ENCODE measurements around the gene ARHGEF3. TPM values are rescaled to one million over a fixed set of nuclear protein-coding genes. Genes with fewer than 3 reads are reported as not detected.
"Not testable (repeated sequence)": the region's sequence is repeated elsewhere in the genome, so short reads cannot be mapped to it uniquely, and the experiment has no call there.

The ARHGEF3 gene
- polyA plus RNA-seq, 1 donor from 2014 or later, result 4.1 TPM

DNA sequence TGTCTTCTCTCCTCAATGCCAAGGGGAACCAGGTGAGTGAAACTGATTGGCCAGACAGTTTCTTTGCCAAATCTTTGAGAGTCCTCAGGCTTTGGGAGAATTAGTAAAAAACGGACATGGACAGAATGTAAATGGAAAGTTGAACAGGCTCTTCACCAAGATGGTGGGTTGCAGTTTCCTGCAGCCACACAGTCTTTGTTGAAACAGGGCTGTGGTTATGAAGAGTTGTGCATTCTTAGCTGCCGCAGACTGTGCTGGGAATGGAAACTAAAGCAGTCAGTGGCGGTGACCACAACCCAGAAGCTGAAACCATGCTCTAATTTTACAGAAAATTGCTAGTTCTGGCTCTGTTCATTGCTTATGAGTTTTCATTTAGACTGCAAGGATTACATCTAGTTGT is 76.6 kb downstream of the ARHGEF3 start:
- Histone ChIP-seq H3K36me3 (ENCODE audit: insufficient read depth, low read length) (no peaks in the 10 kb centered on the region), H3K4me2 (ENCODE audit: low read length) (no peak overlapping the region), H2AFZ (ENCODE audit: low read depth, low read length) (no peak overlapping the region), H3K4me3 (ENCODE audit: low read length) (no peak overlapping the region), H3K79me2 (replicated peaks; ENCODE audit: insufficient read depth, low read length) (no peaks in the 10 kb centered on the region), H3K27ac (ENCODE audit: low read length) (no peak overlapping the region), H4K20me1 (ENCODE audit: insufficient read depth) (no peaks in the 10 kb centered on the region), H3K9me3 (ENCODE audit: low read length) (no peaks in the 10 kb centered on the region), H3K27me3 (ENCODE audit: insufficient read depth, low read depth, low read length) (no peaks in the 10 kb centered on the region), H3F3A (ENCODE audit: insufficient read depth, low read length, poor library complexity, severe bottlenecking) (no peaks in the 10 kb centered on the region), H3K9ac (ENCODE audit: low read length) (no peak overlapping the region), H3K9me2 (ENCODE audit: insufficient read depth, low read length) (no peaks in the 10 kb centered on the region)
- TF ChIP-seq, protein P1, sequence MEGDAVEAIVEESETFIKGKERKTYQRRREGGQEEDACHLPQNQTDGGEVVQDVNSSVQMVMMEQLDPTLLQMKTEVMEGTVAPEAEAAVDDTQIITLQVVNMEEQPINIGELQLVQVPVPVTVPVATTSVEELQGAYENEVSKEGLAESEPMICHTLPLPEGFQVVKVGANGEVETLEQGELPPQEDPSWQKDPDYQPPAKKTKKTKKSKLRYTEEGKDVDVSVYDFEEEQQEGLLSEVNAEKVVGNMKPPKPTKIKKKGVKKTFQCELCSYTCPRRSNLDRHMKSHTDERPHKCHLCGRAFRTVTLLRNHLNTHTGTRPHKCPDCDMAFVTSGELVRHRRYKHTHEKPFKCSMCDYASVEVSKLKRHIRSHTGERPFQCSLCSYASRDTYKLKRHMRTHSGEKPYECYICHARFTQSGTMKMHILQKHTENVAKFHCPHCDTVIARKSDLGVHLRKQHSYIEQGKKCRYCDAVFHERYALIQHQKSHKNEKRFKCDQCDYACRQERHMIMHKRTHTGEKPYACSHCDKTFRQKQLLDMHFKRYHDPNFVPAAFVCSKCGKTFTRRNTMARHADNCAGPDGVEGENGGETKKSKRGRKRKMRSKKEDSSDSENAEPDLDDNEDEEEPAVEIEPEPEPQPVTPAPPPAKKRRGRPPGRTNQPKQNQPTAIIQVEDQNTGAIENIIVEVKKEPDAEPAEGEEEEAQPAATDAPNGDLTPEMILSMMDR (IDR thresholded peaks at IDR 0.05; ENCODE audit: poor library complexity, severe bottlenecking), result no peak
- TF ChIP-seq EP300 (conservative IDR thresholded peaks at IDR 0.05; ENCODE audit: poor library complexity, severe bottlenecking), result no peak
- no peak for TF ChIP-seq RAD21 (conservative IDR thresholded peaks at IDR 0.05)
- no peak for TF ChIP-seq TAF1 (IDR thresholded peaks at IDR 0.05; ENCODE audit: low read depth)
- TF ChIP-seq POLR2AphosphoS5 (IDR thresholded peaks at IDR 0.05), result no peak

DNA sequence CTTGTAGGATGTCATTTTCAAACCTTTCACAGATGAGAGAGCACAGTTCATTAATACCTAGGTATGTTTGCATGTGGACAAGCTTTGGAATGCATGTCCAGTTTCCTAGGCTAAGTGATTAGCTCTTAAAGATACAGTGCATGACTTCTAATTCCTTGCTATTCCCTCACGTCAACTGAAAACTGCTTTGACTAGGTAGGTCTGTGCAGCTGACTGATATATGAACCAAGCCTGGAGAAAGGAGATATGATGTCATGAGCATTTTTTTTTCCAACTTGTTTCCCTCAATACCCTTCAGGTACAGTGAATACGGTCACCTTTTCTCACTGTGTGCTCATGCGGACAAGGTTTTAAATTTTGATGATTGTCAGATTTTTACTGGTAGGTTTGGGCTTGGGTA is 77.1 kb downstream of the ARHGEF3 start:
- Histone ChIP-seq H3K9me3 (ENCODE audit: low read length) (no peaks in the 10 kb centered on the region), H3K4me3 (ENCODE audit: low read length) (no peak overlapping the region), H3F3A (ENCODE audit: insufficient read depth, low read length, poor library complexity, severe bottlenecking) (no peaks in the 10 kb centered on the region), H3K9me2 (ENCODE audit: insufficient read depth, low read length) (no peaks in the 10 kb centered on the region), H3K36me3 (ENCODE audit: insufficient read depth, low read length) (no peaks in the 10 kb centered on the region), H3K27me3 (ENCODE audit: insufficient read depth, low read depth, low read length) (no peaks in the 10 kb centered on the region), H4K20me1 (ENCODE audit: insufficient read depth) (no peaks in the 10 kb centered on the region), H3K79me2 (replicated peaks; ENCODE audit: insufficient read depth, low read length) (no peaks in the 10 kb centered on the region), H2AFZ (ENCODE audit: low read depth, low read length) (no peak overlapping the region), H3K4me2 (ENCODE audit: low read length) (no peak overlapping the region), H3K9ac (ENCODE audit: low read length) (no peak overlapping the region), H3K27ac (ENCODE audit: low read length) (no peak overlapping the region)
- TF ChIP-seq SMC3 (conservative IDR thresholded peaks at IDR 0.05; ENCODE audit: poor library complexity), result no peak
- TF ChIP-seq TAF1 (IDR thresholded peaks at IDR 0.05; ENCODE audit: low read depth), result no peak
- no peak for TF ChIP-seq RAD21 (conservative IDR thresholded peaks at IDR 0.05)
- TF ChIP-seq POLR2AphosphoS5 (IDR thresholded peaks at IDR 0.05), result no peak
- TF ChIP-seq EP300 (conservative IDR thresholded peaks at IDR 0.05; ENCODE audit: poor library complexity, severe bottlenecking), result no peak

DNA sequence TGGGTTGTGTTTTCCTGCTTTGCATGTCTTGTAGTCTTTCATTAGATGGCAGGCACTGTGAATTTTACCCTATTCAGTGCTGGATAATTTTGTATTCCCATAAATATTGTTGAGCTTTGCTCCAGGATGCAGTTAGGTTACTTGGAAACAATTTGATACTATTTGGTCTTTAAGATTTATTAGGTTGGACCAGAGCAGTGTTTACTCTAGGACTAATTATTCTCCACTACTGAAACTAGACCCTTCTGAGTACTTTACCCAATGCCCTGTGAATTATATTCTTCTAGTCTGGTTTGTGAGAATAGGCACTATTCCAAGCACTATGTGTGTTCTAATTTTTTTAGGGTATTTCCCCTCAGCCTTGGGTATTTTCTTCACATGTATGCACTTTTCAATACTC is 80.9 kb downstream of the ARHGEF3 start:
- Histone ChIP-seq H3K9me3 (ENCODE audit: low read length) (no peaks in the 10 kb centered on the region), H3F3A (ENCODE audit: insufficient read depth, low read length, poor library complexity, severe bottlenecking) (no peaks in the 10 kb centered on the region), H3K4me2 (ENCODE audit: low read length) (no peak overlapping the region), H3K27ac (ENCODE audit: low read length) (no peak overlapping the region), H3K9me2 (ENCODE audit: insufficient read depth, low read length) (no peaks in the 10 kb centered on the region), H2AFZ (ENCODE audit: low read depth, low read length) (no peak overlapping the region), H3K4me3 (ENCODE audit: low read length) (no peak overlapping the region), H3K27me3 (ENCODE audit: insufficient read depth, low read depth, low read length) (no peaks in the 10 kb centered on the region), H3K79me2 (replicated peaks; ENCODE audit: insufficient read depth, low read length) (no peaks in the 10 kb centered on the region), H4K20me1 (ENCODE audit: insufficient read depth) (no peaks in the 10 kb centered on the region), H3K9ac (ENCODE audit: low read length) (no peak overlapping the region), H3K36me3 (ENCODE audit: insufficient read depth, low read length) (no peaks in the 10 kb centered on the region)
- TF ChIP-seq POLR2AphosphoS5 (IDR thresholded peaks at IDR 0.05), result no peak
- TF ChIP-seq, protein P1 (IDR thresholded peaks at IDR 0.05; ENCODE audit: poor library complexity, severe bottlenecking), result no peak
- TF ChIP-seq EP300 (conservative IDR thresholded peaks at IDR 0.05; ENCODE audit: poor library complexity, severe bottlenecking), result no peak
- no peak for TF ChIP-seq TAF1 (IDR thresholded peaks at IDR 0.05; ENCODE audit: low read depth)
- no peak for TF ChIP-seq RAD21 (conservative IDR thresholded peaks at IDR 0.05)
- no peak for TF ChIP-seq EZH2 (IDR thresholded peaks at IDR 0.05; ENCODE audit: borderline replicate concordance, insufficient read depth, low read length, poor library complexity, severe bottlenecking)
- TF ChIP-seq, protein P2, sequence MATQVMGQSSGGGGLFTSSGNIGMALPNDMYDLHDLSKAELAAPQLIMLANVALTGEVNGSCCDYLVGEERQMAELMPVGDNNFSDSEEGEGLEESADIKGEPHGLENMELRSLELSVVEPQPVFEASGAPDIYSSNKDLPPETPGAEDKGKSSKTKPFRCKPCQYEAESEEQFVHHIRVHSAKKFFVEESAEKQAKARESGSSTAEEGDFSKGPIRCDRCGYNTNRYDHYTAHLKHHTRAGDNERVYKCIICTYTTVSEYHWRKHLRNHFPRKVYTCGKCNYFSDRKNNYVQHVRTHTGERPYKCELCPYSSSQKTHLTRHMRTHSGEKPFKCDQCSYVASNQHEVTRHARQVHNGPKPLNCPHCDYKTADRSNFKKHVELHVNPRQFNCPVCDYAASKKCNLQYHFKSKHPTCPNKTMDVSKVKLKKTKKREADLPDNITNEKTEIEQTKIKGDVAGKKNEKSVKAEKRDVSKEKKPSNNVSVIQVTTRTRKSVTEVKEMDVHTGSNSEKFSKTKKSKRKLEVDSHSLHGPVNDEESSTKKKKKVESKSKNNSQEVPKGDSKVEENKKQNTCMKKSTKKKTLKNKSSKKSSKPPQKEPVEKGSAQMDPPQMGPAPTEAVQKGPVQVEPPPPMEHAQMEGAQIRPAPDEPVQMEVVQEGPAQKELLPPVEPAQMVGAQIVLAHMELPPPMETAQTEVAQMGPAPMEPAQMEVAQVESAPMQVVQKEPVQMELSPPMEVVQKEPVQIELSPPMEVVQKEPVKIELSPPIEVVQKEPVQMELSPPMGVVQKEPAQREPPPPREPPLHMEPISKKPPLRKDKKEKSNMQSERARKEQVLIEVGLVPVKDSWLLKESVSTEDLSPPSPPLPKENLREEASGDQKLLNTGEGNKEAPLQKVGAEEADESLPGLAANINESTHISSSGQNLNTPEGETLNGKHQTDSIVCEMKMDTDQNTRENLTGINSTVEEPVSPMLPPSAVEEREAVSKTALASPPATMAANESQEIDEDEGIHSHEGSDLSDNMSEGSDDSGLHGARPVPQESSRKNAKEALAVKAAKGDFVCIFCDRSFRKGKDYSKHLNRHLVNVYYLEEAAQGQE (IDR thresholded peaks at IDR 0.05; ENCODE audit: borderline replicate concordance), result no peak
- no peak for TF ChIP-seq MXI1 (conservative IDR thresholded peaks at IDR 0.05; ENCODE audit: poor library complexity, severe bottlenecking)
- no peak for TF ChIP-seq SMC3 (conservative IDR thresholded peaks at IDR 0.05; ENCODE audit: poor library complexity)

DNA sequence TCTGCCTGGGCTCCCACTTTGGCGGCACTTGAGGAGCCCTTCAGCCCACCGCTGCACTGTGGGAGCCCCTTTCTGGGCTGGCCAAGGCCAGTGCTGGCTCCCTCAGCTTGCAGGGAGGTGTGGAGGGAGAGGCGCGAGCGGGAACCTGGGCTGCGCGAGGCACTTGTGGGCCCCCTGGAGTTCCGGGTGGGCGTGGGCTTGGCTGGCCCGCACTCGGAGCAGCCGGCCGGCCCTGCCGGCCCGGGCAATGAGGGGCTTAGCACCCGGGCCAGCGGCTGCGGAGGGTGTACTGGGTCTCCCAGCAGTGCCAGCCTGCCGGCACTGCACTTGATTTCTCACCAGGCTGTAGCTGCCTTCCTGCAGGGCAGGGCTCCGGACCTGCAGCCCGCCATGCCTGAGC is 82.9 kb downstream of the ARHGEF3 start:
- not testable (repeated sequence) for H3K9ac ChIP-seq (ENCODE audit: low read length); H3K9me3 ChIP-seq (ENCODE audit: low read length); H3K4me3 ChIP-seq (ENCODE audit: low read length); H3F3A ChIP-seq (ENCODE audit: insufficient read depth, low read length, poor library complexity, severe bottlenecking); H4K20me1 ChIP-seq (ENCODE audit: insufficient read depth); H3K9me2 ChIP-seq (ENCODE audit: insufficient read depth, low read length); H2AFZ ChIP-seq (ENCODE audit: low read depth, low read length); H3K4me2 ChIP-seq (ENCODE audit: low read length); H3K27ac ChIP-seq (ENCODE audit: low read length); H3K27me3 ChIP-seq (ENCODE audit: insufficient read depth, low read depth, low read length); H3K36me3 ChIP-seq (ENCODE audit: insufficient read depth, low read length); H3K79me2 ChIP-seq (replicated peaks; ENCODE audit: insufficient read depth, low read length)
